NCI-H2196 treated with DMSO at 0.1 percent for 48 hours (cell line): ENCODE measurements around the gene SLC7A14.

ENCODE experiments used
- DNase-seq: peaks from one replicate; lab custom pipeline; 2025; ENCODE audit not compliant: unreplicated experiment; lab: John Stamatoyannopoulos, UW

The SLC7A14 gene

GRCh38 chr3:170473358-170473757 is 112.5 kb downstream of the SLC7A14 start:
- DNase-seq, result no peak

GRCh38 chr3:170471149-170471548 is 114.7 kb downstream of the SLC7A14 start:
- no peak for DNase-seq

- no peak for DNase-seq
Measured at GRCh38 chr3:170470063-170471016, 115.5 kb downstream of the SLC7A14 start.

- peak; percentile 43 for DNase-seq
Measured at GRCh38 chr3:170469151-170470062, 116.5 kb downstream of the SLC7A14 start.

- no peak for DNase-seq
Measured at GRCh38 chr3:170467571-170468147, 118.2 kb downstream of the SLC7A14 start.

- DNase-seq, result no peak
Measured at GRCh38 chr3:170467007-170467406, 118.9 kb downstream of the SLC7A14 start.

- DNase-seq, result no peak
Measured at GRCh38 chr3:170465955-170466354, 119.9 kb downstream of the SLC7A14 start.

GRCh38 chr3:170463011-170463410 is 122.9 kb downstream of the SLC7A14 start:
- DNase-seq, result no peak

- no peak for DNase-seq
Measured at GRCh38 chr3:170458285-170458684, 127.6 kb downstream of the SLC7A14 start.

- DNase-seq, result no peak
Measured at GRCh38 chr3:170454509-170454908, 131.4 kb downstream of the SLC7A14 start.

- DNase-seq, result no peak
Measured at GRCh38 chr3:170450039-170450438, 135.8 kb downstream of the SLC7A14 start.

- DNase-seq, result no peak
Measured at GRCh38 chr3:170448584-170448983, 137.3 kb downstream of the SLC7A14 start.

GRCh38 chr3:170443457-170443856 is 142.4 kb downstream of the SLC7A14 start:
- DNase-seq, result no peak

- DNase-seq, result no peak
Measured at GRCh38 chr3:170442947-170443346, 142.9 kb downstream of the SLC7A14 start.

GRCh38 chr3:170441412-170441811 is 144.5 kb downstream of the SLC7A14 start:
- DNase-seq, result no peak

- DNase-seq, result no peak
Measured at GRCh38 chr3:170440344-170440743, 145.5 kb downstream of the SLC7A14 start.

- DNase-seq, result no peak
Measured at GRCh38 chr3:170438836-170439235, 147.0 kb downstream of the SLC7A14 start.

GRCh38 chr3:170437696-170438407 is 148.0 kb downstream of the SLC7A14 start:
- DNase-seq, result no peak

- DNase-seq, result no peak
Measured at GRCh38 chr3:170437176-170437575, 148.7 kb downstream of the SLC7A14 start.

GRCh38 chr3:170436697-170437096 is 149.2 kb downstream of the SLC7A14 start:
- no peak for DNase-seq

GRCh38 chr3:170432416-170432815 is 153.5 kb downstream of the SLC7A14 start:
- no peak for DNase-seq
